Cerebellar cortex (tissue), 1 donor: ENCODE measurements around the gene PHF12.
A peak's percentile ranks its signal among the peaks of the same experiment; 100 is the strongest.
"Not testable (repeated sequence)": the region's sequence is repeated elsewhere in the genome, so short reads cannot be mapped to it uniquely, and the experiment has no call there.

Source experiments
- DNase-seq: peaks from one replicate; pipeline ENCODE4 v3.0.0-alpha.2; 2015; ENCODE audit warnings: low spot score

PHF12 gene

GRCh38 chr17:28929787-28930186, 21.5 kb downstream of the PHF12 start:
- DNase-seq: no peak

DNA sequence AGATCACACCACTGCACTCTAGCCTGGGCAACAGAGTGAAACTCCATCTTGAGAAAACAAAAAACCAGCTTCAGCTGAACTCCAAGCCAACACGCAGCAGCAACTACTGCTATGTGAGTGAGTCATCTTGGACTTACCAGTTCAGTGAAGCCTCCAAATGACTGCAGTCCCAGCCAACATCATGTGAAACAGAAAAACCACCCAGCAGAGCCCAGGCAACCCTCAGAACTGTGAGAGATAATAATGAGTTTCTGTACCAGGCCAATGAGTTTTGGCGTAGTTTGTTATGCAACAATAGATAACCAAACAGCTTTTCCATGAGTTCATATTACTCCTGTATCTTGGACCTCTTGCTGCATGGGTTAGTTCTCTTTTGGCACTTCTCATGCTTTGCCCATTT, 23.3 kb downstream of the PHF12 start:
- no peak for DNase-seq

DNA sequence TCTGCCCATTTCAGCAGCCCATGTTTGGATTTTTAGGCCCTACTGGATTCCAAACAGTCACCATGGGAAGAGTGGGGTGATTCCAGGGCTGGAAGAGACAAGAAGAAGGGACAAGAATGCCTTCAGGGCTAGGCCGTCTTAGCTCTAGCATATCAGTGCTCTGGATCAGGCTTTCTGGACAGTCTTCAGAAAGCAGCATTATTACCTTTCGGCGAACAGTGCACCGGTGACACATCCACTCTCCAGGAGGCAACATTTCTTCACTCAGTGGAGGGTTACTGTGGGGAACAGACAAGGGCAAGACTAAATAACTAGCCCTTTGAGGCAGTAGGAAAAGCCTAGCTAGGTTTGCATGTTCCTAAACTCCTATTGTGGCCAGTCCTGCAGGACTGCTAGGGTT, 24.5 kb downstream of the PHF12 start:
- no peak for DNase-seq

DNA sequence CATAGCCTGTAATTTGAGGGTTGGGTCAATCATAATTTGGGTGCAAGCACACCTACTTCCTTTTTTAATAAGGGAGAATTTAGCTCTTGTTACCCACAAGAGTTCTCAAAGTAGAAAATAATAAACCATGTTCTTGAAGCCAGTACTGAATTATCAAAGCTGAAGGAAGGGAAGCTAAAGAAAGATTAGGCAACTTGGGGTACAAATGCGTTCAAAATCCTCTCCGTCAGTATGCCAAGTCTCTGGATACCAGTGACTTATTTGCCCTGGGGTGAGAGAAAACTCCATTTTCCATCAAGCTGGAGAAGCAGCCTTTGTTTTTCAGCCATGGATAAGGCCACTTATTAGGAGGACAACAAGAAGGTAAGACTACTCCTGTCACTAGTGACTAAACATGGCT, 25.0 kb downstream of the PHF12 start:
- DNase-seq: no peak

- no peak for DNase-seq
Observed at GRCh38 chr17:28925912-28926365, 25.4 kb downstream of the PHF12 start.

DNA sequence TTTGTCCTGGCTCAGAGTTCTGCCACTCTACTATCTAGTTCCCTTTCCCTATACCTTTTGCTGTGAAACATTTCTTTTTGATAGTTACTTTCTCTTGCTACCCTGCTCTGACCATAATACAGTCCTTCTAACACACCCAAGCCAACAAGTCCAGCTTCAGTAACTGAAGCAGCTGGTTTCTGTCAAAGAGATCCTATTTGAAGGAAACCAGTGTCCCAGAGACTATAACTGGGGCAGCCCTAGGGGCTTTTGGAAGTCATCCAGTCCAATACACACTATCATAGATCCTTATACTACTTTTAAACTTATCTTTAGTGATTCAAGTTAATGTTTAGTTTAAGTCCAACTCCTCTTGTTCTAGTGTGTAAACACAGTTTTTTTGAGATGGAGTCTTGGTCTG, 31.1 kb downstream of the PHF12 start:
- DNase-seq: no peak

GRCh38 chr17:28918295-28918694, 33.0 kb downstream of the PHF12 start:
- no peak for DNase-seq

DNA sequence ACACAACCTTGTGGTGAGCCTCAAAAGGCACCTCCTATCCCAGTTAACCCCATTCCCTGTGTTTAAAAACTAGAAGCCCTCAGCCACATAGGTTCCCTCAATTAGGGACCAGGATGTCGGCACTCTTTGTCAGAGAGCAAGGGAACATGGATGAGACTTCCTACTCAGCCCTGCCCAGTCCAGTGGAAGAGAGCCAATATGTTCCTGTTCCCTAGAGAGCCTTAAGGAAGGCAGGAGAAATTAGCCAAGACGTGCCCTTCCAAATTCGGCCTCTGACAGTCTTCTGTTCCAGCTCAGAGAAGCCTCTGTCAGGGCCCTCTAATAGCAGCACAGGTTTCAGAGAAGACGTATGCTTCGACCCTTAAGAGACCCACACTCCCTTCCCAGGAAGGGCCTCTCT, 33.9 kb downstream of the PHF12 start:
- no peak for DNase-seq

- DNase-seq: no peak
Observed at GRCh38 chr17:28917029-28917428, 34.3 kb downstream of the PHF12 start.

DNA sequence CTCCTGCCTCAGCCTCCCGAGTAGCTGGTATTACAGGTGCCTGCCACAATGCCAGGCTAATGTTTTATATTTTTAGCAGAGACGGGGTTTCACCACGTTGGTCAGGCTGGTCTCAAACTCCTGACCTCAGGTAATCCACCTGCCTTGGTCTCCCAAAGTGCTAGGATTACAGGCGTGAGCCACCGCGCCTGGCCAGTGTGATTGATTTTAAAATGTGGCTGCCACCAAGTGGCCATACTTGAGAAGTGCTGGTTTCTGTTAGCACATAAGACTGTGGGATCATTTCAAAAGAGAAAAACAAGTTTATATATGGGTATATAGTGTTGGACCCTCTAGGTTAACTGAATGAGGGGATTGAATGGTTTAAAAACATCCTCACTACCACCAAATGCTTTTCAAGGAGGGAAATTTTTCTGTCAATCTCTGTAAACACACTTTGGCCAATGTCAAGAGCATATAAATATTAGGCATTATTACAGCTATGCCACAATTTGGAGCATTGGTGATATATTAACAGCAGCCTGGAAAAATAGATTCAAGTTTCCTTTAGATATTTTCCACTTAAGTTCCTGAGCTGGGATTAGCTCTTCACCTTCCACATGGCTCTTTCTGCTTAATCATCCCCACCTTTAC, 34.9 kb downstream of the PHF12 start:
- DNase-seq: peak; percentile 68

DNA sequence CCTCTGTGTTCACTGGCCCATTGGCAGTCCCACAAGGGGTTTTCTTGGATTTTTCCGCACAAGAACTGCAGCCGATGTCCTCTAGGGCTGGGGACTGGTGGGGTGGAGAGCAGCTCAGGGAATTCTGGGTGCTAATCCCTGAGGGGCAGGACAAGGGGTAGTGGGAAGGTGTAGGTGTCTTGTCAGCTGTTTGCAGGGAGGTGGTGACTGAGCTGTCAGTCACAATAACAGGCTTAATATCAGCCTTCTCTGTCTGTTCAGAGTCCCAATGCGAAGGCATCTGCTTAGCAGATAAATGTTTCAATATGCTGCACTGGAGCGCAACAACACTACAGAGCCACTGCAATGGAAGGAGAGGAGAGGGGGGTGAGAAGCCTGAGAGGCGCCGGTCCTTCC, 38.4 kb downstream of the PHF12 start:
- no peak for DNase-seq

- no peak for DNase-seq
Observed at GRCh38 chr17:28912281-28912937, 38.9 kb downstream of the PHF12 start.

GRCh38 chr17:28911411-28912045, 39.8 kb downstream of the PHF12 start:
- DNase-seq: no peak

DNA sequence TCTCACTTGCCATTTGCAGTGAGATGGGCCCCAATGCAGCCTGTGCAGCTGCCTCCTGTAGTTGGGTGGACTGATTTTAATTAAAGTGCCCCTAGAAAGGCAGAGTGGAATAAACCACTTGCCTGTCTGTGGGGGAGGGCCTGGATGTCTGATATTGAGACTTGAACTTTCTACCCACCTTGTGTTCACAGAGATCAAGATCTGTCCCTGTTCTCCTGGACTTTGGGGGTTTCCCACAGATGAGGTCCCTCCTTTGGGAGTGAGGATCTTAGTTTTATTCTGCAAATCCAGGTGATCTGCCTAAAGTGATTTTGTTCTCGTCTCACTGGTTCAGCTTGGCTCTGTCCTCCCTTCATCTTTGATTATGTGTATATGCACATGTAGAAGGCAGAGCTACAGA, 40.8 kb downstream of the PHF12 start:
- no peak for DNase-seq

GRCh38 chr17:28908640-28909167, 42.6 kb downstream of the PHF12 start:
- DNase-seq: no peak

DNA sequence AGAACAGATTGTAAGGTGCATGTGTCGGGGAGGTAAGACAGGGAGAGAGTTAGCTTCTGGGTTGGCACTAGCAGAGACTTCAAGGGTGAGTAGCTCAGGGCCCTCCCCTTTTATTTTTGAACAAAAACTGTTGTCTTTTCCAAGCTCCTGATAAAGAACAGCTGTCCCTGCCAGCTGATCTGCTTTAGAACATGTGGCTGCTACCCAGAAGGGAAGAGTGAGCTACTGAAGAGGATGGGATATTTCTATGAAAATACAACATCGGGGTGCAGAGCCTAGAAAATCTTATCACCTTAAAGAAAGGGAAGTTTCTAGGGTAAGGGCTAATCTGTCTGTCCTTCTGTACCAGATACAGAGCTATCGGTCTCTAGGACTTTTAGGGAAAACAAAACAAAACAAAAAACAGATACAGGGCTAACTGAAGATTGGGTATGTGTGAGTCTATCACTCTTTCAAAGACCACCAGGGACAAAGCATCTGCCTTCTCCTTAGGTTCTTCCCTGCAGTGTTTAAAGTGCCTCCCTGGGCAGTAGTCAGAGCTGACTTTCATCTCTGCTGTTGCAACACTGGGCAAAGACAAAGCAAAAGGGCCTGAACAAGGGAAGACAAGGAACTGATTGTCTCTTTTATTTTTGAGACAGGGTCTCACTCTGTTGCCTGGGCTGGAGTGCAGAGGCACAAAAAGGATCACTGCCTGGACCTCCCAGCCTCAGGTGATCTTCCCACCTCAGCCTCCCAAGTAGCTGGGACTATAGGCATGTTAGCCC, 43.4 kb downstream of the PHF12 start:
- no peak for DNase-seq

DNA sequence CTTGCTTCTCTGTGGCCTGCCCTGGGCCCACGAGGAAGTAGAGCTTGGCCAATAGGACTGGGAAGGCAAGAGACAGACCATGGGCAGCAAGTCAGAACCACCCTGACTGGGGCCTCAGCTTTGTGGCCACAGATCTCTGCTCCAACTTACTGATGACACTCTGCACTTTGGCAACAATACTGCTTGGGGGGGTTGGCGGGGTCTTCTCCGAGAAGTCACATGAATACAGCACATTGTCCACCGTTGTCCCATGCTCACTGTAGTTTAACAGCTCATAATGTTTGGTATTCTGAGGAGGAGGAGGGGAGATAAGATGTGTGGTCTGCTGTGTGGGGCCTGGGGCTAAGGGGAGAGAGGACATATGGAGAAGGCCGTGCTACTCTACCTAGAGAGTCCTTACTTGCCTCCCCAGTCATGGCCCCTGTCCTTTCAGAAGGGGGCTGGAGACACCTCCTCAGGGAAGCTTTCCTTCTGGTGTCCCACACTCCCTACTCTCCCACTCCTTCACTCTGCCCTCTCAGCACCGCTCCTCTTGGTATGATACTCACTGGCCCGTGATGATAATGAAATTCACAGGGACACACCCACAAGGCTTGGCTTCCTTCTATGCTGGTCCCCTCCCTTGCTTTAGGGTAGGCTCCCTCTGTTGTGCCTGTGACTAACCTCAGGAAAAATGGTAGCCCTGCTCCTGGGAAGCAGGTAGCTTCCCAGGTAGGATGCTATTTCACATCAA, 44.4 kb downstream of the PHF12 start:
- DNase-seq: no peak

- DNase-seq: no peak
Observed at GRCh38 chr17:28906276-28906675, 45.0 kb downstream of the PHF12 start.

GRCh38 chr17:28904800-28905199, 46.5 kb downstream of the PHF12 start:
- no peak for DNase-seq

GRCh38 chr17:28903546-28903841, 47.8 kb downstream of the PHF12 start:
- not testable (repeated sequence) for DNase-seq

GRCh38 chr17:28902819-28903545, 48.3 kb downstream of the PHF12 start, which contains the start of gene DHRS13:
Gene DHRS13, minus strand, starts transcription at chr17:28903079. Its CDS starts 135 bp downstream, at chr17:28902944.
- peak; percentile 91 for DNase-seq
